NCI-H2227 (cell line): ENCODE results near the gene BRMS1.
"Not testable (repeated sequence)": the region's sequence is repeated elsewhere in the genome, so short reads cannot be mapped to it uniquely, and the experiment has no call there.

Experiments
- DNase-seq: peaks from one replicate; lab custom pipeline; 2025; ENCODE audit not compliant: unreplicated experiment; lab: John Stamatoyannopoulos, UW

Gene BRMS1

DNA sequence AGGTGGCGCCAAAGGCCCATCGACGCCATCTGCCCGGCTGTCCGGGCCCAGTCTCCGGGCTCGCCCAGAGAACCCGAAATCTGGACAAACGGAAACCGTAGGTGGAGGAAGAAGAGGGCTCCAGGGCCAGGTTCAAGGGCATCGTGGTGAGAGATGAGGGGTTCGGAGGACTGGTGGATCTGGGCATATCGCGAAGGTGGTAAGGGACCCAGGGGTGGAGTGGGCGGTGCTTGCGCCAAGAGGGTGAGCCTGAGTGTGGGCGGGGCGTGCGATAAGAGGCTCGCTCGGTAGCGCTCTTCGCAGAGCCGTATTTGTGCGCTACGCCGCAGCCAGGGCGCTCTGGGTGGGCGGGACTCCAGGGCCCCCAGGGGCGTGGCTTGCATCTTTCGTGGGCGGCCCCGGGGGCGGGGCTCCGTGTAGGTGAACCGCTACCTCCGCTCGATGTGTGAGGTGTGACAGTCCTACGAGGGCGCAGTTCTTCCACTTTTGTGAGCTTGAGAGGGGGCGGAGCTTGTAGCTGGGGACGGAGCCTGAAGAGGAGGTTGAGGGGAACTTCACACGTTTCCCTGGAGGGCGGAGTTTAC is 32.8 kb downstream of the BRMS1 start:
- peak; percentile 97 for DNase-seq

DNA sequence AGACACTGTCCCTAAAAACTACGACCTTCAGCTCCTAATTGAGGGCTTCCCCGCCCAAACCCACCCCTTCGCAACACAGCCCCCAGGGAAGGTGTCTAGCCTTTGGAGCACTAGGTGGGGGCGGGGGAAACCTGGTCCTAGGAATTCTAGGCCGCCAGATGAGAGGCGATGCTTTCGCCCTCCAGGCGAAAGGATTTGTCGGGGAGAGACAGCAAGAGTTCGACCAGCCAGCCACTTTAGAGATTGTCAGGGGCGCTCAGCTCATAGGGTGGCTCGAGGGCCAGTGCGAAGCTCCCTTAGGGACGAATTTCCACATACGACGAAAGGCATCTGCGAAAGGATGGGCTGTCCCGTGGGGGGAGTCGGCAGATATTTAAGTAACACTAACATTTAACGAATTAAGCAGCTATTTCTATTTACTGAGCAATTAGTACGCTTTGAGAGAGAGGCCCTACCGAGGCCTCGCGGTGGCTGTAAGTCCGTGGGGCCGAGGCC is 33.4 kb downstream of the BRMS1 start:
- DNase-seq: no peak

DNA sequence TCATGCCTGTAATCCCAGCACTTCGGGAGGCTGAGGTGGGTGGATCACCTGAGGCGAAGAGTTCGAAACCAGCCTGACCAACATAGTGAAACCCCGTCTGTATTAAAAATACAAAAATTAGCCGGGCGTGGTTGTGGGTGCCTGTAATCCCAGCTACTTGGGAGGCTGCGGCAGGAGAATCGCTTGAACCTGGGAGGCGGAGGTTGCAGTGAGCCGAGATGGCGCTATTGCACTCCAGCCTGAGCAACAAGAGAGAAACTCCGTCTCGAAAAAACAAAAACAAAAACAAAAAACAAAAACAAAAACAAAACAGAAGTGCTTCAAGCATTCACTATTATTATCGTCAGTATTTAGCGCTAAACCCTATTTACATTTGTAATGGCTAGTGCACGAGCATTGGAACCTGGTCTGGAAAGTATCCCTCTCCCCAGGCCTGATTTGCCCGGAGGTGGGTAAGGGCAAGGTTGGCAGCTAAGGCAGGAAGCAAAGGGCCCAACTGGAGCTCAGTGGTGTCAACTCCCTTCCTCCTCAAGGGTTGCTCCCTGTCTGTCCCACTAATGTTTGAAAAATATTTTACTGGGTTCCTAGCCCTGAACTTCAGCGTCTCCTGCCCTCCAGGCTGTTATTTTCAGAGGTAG is 34.0 kb downstream of the BRMS1 start:
- not testable (repeated sequence) for DNase-seq

DNA sequence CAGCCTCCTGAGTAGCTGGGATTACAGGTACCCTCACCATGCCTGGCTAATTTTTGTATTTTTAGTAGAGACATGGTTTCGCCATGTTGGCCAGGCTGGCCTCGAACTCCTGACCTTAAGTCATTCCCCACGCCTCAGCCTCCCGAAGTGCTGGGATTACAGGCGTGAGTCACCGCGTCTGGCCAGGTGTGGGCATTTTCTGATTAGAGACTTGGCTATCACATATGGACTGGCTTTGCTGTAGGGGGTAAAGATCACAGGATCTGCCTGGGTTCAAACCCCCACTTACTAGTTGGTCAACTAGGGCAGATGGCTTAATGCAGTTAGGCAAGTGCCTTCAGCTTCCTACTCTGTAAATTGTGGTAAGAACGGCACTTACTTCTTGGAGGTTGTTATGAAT is 34.6 kb downstream of the BRMS1 start:
- DNase-seq: no peak

DNA sequence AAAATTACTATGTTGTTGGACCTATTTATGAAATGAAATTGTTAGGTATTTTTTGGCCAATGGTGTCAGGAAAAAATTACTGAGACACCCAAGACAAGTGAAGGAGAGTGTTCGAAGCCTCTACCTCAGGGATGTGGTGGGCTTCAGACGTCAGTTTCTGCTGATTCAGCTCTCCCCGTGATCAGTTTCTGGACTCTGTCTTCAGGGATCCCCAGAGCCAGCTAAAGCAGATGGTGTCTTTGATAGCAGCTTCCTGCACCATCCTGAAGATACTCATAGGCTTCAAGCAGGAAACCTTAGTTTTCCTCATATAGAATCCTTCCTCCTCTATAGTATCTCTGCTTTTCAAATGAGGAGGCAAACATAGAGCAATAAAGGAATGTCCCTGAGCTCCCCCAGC is 35.4 kb downstream of the BRMS1 start:
- no peak for DNase-seq

DNA sequence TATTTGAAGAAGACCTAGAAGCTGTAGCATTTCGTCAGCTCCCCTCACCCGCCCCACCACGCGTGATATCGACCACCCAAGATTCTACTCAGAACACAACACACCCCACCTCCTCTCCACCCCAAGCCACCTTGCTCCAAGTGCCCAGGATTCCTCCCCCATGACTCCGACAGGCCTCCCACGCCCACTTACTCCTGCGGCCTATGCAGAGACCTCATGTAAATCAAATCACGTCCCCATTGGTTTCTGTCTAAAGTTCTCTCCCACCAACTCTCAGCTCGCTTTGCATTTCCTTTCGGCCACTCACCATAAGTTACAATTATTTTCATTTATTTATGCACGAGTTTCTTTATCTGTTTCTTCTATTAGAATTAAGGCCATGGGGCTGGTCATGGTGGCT is 42.2 kb downstream of the BRMS1 start:
- no peak for DNase-seq

DNA sequence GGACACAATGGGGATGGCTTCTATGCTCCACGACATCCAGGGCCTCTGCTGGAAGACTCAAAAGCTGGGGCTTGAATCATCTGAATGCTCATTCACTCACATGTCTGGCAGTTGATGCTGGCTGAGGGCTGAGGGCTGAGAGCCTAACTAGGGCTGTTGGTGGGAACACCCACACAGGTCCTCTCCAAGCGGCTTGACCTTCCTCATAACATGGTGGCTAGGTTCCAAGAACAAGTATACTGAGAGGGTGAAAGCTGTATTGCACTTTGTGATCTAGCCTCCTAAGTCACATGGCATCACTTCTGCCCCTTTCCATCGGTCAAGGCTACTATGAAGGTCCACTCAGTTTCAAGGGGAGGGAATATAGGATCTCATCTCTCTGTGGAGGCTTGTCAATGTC is 45.7 kb downstream of the BRMS1 start:
- no peak for DNase-seq

DNA sequence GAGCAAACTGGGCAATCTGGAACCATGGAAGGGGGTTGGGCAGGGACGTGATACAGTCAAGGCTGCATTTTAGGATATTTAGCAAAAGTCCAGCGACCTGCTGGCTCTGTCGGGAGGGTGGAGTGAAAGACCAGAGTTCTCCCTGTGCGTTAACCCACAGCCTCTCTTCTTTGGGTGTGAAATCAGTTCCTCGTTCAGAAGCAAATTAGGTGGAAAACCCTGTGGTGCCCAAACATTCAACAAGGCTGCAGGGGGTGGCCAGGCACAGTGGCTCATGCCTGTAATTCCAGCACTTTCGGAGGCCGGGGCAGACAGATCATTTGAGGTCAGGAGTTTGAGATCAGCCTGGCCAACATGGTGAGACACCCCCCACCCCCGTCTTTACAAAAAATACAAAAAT is 47.3 kb downstream of the BRMS1 start:
- no peak for DNase-seq

DNA sequence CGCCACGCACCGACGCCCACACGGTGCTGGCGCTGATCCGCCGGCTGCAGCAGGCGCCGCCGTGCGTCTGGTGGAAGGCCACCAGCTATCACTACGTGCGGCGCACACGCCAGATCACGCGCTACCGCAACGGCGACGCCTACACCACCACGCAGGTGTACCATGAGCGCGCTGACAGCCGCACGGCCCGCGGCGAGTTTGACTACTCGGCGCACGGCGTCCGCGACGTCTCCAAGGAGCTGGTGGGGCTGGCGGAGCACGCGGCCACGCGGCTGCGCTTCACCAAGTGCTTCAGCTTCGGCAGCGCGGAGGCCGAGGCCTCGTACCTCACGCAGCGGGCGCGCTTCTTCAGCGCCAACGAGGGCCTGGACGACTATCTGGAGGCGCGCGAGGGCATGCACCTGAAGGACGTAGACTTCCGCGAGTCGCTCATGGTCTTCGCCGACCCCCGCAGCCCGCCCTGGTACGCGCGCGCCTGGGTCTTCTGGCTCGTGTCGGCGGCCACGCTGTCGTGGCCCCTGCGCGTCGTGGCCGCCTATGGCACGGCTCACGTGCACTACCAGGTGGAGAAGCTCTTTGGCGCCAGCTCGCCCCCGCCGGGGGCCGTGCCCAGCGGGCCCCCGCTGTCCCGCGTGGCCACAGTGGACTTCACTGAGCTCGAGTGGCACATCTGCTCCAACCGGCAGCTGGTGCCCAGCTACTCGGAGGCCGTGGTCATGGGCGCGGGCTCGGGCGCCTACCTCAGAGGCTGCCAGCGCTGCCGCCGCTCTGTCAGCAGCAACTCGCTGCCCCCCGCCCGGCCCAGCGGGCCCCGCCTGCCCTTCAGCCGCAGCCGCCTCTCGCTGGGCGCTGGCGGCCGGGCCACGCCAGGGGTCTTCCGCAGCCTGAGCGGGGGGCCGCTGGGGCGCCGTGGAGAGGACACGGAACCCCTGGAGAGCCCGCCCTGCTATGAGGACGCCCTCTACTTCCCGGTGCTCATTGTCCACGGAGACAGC is 50.0 kb downstream of the BRMS1 start:
- DNase-seq: no peak

DNA sequence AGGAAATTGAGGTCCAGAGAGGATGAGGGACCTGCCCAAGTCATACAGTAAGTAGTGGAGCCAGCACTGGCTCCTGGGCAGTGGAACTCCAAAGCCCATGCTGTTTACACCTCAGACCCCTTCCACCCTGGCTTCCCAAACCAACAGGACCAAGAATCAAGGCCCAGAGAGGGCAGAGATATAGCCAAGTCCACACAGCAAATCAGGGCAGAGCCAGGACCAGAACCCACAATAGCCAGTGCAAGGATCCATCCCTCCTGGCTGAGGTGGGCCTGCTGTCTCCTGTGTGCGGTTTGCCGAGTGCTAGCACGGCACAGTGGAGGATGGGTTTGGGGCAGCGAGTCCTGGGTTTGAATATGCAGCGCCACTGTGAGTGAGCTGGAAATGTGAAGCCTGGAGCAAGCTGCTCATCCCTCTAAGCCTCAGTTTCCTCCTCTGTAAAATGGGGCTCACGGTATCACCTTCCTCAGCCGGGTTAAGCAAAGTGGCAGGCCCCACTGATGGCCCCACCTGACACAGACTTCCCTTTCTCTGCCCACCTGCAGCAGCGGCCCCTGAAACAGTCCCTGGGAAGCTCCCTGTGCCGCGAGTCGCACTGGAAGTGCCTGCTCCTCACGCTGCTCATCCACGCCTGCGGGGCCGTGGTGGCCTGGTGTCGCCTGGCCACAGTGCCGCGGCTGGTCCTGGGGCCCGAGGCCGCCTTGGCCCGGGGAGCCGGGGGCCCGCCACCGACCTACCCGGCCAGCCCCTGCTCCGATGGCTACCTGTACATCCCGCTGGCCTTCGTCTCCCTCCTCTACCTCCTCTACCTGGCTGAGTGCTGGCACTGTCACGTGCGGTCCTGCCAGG is 50.9 kb downstream of the BRMS1 start:
- DNase-seq: no peak

DNA sequence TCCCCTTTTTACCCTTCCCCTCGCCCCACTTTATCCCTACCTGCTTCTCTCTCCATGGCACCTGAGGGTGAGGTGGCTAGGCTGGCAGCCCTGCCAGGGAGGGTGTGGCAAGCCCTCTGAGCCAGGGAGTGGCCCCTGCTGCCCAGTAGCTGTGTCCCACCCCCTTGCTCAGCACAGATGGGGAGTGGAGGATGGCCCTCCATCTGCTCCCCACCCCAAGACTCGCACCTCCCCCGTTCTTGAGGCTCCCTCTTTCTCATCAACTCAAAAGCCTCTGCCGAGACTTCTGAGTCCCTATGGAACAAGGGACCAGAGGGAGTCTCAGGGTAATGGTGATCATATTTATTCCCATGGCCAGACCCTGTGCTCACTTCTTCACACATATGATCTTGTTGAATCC is 51.6 kb downstream of the BRMS1 start:
- no peak for DNase-seq

DNA sequence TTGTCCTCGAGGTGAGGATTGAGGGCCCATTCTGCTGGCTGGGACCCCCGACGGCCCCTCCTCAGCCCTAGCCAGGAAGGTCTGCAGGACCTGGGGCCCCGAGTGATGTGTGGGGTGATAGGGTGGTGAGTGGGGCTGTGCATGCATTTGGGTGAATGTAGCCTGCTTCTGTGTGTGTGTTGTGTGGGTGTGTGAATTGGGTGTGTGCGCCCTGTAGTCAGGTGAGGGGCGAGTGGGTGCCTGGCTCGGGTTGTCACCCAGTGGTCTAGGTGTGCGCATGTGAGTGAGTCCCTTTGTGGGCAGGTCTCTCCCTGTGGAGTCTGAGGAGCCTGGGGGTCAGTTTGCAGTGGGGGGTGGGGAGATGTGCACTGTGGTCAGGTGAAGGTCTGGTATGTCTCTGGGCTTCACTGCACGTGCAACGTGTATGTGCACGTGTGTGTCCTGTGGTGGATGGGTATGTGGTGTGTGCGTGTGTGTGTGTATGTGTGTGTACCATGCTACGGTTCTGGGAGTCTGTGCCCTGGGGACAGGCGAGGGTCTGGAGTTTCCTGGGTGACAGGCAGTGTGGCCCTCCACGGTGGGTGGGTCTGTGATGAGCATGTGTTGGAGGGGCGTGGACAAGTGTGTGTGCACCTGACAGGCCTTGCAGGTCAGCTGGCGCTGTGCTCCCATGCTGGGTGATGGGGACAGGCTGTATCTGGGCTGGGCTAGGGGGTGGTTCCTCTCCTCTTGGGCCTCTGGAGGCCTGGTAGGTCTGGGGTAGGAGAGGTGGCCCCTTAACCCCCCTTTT is 52.2 kb downstream of the BRMS1 start:
- no peak for DNase-seq

DNA sequence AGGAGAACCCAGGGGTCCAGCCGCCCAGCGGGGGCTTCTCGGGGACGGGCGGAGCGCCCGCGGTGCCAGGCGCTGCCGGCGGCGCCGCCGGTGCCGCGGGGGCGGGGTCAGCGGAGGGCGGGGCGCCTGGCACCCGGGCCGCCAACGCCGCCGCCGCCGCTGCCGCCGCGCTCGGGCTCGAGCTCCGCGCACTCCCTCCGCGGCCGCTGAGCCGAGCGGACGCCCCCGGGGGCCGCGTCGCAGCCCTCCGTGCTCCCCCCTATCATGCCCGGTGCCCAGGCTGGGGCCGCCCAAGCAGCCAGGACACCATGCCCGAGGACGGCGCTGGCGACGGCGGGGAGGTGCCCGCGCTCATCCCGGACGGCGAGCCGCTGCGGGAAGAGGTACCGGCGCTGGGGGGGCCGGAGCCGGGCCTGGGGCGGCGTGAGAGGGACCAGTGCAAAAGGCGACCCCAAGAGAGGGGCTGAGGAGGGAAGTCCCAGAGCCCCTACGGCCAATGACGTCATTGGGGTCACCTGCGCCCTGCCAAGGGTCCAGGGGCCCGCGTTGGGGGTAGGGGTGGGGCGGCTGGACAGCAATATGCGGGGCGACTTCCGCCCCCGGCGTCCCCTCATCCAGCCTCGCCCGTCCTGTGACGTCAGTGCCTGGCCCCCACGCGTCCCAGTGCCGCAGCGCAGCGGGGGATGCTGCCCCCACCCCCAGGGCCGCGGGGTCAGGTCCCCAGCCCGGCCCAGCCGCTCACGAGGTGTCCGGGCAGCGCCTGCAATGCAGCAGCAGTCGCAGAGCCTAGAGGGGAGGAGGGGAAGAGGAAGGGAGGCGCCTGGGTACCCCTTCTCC is 53.0 kb downstream of the BRMS1 start, which contains the start of gene TMEM151A:
Gene TMEM151A (plus strand): TSS at position 189 of the 837 bp plus-strand sequence. CDS start 120 bp downstream, at position 309.
- DNase-seq: peak; percentile 63

DNA sequence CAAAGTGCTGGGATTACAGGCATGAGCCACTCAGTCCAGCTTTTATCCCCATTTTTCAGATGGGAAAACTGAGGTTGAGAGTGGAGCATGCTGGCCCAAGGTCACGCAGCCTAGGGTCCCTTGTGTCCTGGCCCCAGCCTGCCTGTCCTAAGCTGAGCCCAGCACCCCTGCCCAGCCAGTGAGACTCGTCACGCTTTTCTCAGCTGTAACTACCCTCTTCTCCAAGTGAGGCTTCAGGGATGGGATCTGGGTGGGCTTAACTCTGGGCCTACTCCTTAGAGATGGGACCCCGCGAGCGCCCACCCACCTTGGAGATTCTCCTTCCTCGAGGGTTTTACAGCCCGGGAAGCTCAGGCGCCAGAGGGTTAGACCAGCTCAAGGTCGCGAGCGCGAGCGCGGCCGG is 53.6 kb downstream of the BRMS1 start:
- peak; percentile 63 for DNase-seq

DNA sequence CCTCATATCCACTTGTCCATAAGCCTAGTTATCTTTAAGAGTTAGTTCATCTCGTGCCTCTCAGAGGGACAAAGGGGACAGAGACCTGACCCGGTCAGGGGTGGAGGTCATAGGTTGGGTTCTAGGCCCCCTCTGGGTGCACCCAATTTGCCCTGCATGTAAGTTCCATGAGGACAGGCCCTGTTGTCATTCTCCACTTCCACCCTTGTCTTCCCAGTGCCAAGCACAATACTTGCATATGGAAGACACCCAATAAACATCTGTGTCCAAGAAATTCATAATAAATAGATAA is 54.6 kb downstream of the BRMS1 start:
- no peak for DNase-seq

DNA sequence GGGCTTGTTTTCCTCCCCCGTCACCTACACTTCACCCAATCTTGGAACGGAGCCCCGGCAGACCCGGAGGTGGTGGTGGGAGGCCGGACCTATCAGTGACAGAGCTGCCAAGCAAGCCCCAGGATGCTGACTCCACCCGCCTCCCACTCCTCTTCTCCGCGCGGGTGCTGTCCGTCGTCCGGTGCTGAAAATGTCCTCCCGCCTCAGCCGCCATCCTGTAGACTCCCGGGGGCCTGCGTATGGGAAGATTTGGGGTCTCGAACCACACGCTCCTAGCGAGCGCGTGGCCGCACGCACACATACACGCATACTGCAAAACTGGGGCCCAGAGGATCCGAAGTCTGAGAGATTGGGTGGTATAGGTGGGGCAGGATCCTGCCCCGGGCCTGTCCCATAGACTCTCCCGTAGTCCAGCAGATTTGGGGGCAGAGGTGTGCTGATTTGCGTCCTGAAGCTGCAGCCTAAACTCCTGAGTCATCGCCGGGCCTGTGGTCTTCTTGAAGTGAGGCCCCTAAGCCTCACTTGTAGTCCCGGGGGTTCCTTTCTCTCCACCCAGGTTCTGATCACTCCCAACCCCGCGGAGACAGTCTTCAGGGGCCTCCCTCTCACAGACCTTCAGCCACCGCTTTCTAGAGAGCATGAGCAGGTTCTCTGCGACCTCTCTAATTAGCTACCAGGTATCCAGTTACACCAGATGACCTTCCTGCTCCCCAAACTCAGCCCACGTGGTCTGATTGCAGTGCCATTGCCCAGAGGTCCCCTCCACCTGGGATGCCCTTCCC is 55.2 kb downstream of the BRMS1 start:
- DNase-seq: peak; percentile 82

DNA sequence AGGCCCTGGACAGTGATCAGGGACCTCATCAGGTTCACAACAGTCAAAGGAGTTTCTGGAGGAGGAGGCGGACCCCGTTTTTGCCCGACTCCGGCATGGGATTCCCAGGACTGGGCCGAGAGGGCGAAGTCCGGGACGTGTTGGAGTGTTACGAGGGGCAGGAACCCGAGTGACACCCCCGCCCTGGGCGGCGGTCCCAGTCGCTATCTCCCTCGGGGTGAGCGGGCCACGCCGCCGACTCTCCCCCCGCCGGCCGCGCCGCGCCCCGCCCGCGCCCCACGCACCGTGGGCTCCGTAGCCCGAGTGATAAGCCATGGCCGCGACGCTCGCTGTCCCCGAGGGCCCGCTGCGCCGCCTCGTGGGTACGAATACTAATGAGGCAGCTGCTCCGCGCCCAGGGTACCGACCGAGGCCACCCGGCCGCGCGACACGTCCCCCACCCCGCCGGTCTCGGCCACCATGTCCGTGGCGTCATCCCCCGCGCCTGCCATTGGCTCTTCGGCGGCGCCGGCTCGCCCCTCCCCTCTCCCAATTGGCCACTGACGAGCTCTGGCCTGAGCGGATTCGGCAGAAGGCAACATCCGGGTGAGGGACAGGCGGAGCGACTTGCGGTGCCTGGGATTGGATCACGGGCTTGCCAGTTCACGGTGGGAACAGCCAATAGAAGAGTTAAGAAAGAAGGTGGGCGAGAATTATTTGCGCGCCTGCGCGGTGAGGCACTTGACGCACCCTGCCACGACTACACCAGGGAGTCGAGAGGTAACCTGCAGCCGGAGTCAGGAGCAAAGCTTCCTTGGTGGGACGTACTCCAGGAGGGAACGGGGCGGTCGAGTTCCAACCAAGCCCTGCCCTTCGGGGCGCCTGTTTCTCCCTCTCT is 56.0 kb downstream of the BRMS1 start, which contains the start of gene YIF1A:
Gene YIF1A (minus strand): TSS at position 473 of the 877 bp plus-strand sequence. CDS start 158 bp downstream, at position 315.
- DNase-seq: peak; percentile 99
